ENCODE data around the gene CHST12.

DNA sequence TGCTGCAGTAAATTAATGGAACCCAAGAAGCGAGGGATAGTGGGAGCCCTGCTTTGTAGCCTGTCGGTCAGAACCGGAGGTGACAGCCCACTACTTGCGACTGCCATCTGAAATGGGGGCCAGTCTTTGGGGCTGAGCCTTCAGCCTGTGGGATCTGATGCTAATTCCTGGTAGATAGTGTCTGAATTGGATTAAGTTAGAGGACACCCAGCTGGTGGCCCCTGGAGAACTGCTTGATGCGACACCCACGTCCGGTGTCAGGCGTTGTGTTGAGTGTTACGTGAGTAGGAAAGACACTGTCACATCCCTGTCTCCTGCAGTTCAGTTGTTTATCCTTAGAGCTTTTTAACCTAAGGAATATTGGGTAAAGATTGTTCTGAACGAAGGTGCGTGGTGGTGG lies 43.8 kb upstream of the CHST12 start:
- TF ChIP-seq CTCF (IDR thresholded peaks at IDR 0.05) (no peak), POLR2A (IDR thresholded peaks at IDR 0.05) (no peak)

Measured in adrenal gland (tissue), 5 donors.